ENCODE measurements around the gene PTEN.

The PTEN gene

DNA sequence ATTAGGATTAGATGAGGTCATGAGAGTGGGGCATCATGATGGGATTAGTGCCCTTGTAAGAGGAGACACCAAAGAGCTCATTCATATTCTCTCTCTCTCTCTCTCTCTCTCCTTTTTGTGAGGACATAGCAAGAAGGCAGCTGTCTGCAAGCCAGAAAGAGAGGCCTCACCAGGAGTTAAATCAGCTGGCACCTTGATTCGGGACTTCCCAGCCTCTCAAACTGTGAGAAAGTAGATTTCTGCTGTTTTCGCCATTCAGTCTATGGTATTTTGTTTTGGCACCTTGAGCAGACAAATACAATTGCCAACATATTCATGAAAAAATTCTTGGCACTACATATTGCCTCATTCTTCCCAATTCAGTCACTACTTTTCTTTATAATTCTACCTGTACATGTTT is 24.8 kb upstream of the PTEN start:
- H4K20me1 ChIP-seq (ENCODE audit: insufficient read depth) = no peaks in the 10 kb centered on the region
- no peak overlapping the region for H3K4me3 ChIP-seq (IDR thresholded peaks at IDR 0.05; ENCODE audit: insufficient read depth, low read depth, low read length)
- no peaks in the 10 kb centered on the region for H3K27me3 ChIP-seq (ENCODE audit: insufficient read depth, low read depth)
- no peak overlapping the region for H3K9ac ChIP-seq
- no peaks in the 10 kb centered on the region for H3K4me1 ChIP-seq (ENCODE audit: low read depth, poor library complexity, severe bottlenecking)
- no peak overlapping the region for H3K4me2 ChIP-seq
- H3K79me2 ChIP-seq (ENCODE audit: insufficient read depth, low read depth) = no peaks in the 10 kb centered on the region
- TF ChIP-seq, protein P1, sequence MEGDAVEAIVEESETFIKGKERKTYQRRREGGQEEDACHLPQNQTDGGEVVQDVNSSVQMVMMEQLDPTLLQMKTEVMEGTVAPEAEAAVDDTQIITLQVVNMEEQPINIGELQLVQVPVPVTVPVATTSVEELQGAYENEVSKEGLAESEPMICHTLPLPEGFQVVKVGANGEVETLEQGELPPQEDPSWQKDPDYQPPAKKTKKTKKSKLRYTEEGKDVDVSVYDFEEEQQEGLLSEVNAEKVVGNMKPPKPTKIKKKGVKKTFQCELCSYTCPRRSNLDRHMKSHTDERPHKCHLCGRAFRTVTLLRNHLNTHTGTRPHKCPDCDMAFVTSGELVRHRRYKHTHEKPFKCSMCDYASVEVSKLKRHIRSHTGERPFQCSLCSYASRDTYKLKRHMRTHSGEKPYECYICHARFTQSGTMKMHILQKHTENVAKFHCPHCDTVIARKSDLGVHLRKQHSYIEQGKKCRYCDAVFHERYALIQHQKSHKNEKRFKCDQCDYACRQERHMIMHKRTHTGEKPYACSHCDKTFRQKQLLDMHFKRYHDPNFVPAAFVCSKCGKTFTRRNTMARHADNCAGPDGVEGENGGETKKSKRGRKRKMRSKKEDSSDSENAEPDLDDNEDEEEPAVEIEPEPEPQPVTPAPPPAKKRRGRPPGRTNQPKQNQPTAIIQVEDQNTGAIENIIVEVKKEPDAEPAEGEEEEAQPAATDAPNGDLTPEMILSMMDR (conservative IDR thresholded peaks at IDR 0.05; ENCODE audit: low read depth, low read length) = no peak
- H3K27ac ChIP-seq = no peak overlapping the region
- no peak overlapping the region for H2AFZ ChIP-seq (ENCODE audit: low read depth)
- H3K36me3 ChIP-seq (ENCODE audit: insufficient read depth) = no peaks in the 10 kb centered on the region

DNA sequence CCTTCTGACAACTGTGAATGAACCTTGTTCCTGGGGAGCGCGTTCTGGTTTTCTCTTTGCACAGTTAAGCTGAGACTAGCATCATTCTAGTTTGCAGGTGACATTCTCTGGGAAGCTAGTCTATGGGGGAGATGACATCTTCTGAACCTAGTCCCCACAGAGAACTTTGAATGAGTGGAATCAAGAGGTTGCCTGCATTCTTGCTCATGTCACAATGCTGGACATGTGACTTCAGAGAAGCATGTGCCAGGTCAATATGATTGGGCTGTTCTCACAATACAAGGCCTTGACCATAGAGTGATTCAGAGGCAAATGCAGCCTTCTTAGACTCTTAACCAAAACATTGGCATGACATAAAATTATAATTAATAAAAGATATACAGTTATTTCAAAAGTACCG is 22.2 kb upstream of the PTEN start:
- H3K27ac ChIP-seq = no peak overlapping the region

DNA sequence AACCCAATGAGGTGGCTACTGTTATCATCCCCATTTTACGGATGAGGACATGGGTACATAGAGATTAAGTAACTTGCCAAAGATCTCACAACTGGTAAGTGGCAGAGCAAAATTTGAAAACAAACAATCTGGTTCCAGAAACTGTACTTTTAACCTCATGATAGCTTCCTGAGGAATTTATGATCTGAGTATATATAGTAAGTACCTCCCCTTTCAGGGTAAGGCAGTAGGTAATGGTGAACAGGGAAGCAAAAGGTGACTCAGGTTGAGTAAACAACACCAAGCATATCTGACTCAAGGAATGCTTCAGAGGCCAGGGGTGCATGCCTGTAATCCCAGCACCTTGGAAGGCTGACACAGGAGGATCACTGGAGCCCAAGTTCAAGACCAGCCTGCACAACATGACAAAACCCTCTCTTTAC is 21.2 kb upstream of the PTEN start:
- Histone ChIP-seq H3K4me2 (no peak overlapping the region), H3K4me1 (ENCODE audit: low read depth, poor library complexity, severe bottlenecking) (no peaks in the 10 kb centered on the region), H4K20me1 (ENCODE audit: insufficient read depth) (no peaks in the 10 kb centered on the region), H3K4me3 (IDR thresholded peaks at IDR 0.05; ENCODE audit: insufficient read depth, low read depth, low read length) (no peak overlapping the region), H3K9ac (no peak overlapping the region), H2AFZ (ENCODE audit: low read depth) (no peak overlapping the region), H3K79me2 (ENCODE audit: insufficient read depth, low read depth) (no peaks in the 10 kb centered on the region), H3K27ac (no peak overlapping the region), H3K36me3 (ENCODE audit: insufficient read depth) (no peaks in the 10 kb centered on the region), H3K27me3 (ENCODE audit: insufficient read depth, low read depth) (no peaks in the 10 kb centered on the region)
- TF ChIP-seq, protein P1 (conservative IDR thresholded peaks at IDR 0.05; ENCODE audit: low read depth, low read length) = no peak

More for the DNA sequence above, 22.2 kb upstream of the PTEN start:
- H3K27me3 ChIP-seq (ENCODE audit: insufficient read depth, low read depth) = no peaks in the 10 kb centered on the region
- H3K4me2 ChIP-seq = no peak overlapping the region
- no peaks in the 10 kb centered on the region for H4K20me1 ChIP-seq (ENCODE audit: insufficient read depth)
- TF ChIP-seq, protein P1 (conservative IDR thresholded peaks at IDR 0.05; ENCODE audit: low read depth, low read length) = no peak
- no peak overlapping the region for H3K9ac ChIP-seq
- no peaks in the 10 kb centered on the region for H3K79me2 ChIP-seq (ENCODE audit: insufficient read depth, low read depth)
- H3K4me3 ChIP-seq (IDR thresholded peaks at IDR 0.05; ENCODE audit: insufficient read depth, low read depth, low read length) = no peak overlapping the region
- H2AFZ ChIP-seq (ENCODE audit: low read depth) = no peak overlapping the region
- H3K4me1 ChIP-seq (ENCODE audit: low read depth, poor library complexity, severe bottlenecking) = no peaks in the 10 kb centered on the region
- no peaks in the 10 kb centered on the region for H3K36me3 ChIP-seq (ENCODE audit: insufficient read depth)

DNA sequence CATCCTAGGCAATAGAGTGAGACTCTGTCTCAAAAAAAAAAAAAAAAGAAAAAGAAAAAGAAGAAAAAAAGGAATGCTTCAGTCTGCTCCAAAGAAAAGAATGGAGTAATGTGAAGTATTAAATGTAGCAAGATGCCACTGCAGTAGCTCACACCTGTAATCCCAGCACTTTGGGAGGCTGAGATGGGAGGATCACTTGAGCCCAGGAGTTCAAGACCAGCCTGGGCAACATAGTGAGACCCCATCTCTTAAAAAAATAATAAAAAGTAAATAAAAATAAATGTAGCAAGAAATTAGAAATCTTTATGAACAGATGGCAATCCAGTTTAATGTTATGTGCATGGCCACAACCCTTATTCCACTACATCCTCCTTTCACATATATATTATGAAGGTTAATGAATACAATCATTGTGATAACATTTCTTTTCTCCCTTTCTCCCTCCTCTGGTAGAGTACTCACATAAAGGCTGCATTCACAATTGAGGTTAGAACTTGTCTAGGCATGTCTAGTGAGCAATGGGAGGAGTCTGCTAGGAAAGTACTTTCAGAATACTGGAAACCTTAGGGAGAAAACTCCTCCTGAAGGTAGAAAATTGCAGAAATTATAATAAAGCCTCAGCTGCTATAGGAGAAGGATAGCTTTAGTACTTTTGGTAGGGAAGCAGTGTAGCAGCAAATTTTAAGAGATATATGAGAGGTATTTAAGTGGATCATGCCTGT is 20.5 kb upstream of the PTEN start:
- Histone ChIP-seq H3K9ac (no peak overlapping the region), H3K4me1 (ENCODE audit: low read depth, poor library complexity, severe bottlenecking) (no peaks in the 10 kb centered on the region), H4K20me1 (ENCODE audit: insufficient read depth) (no peaks in the 10 kb centered on the region), H3K36me3 (ENCODE audit: insufficient read depth) (no peaks in the 10 kb centered on the region), H3K4me2 (no peak overlapping the region), H3K4me3 (IDR thresholded peaks at IDR 0.05; ENCODE audit: insufficient read depth, low read depth, low read length) (no peak overlapping the region), H3K27me3 (ENCODE audit: insufficient read depth, low read depth) (no peaks in the 10 kb centered on the region), H2AFZ (ENCODE audit: low read depth) (no peak overlapping the region), H3K79me2 (ENCODE audit: insufficient read depth, low read depth) (no peaks in the 10 kb centered on the region), H3K27ac (no peak overlapping the region)
- TF ChIP-seq, protein P1 (conservative IDR thresholded peaks at IDR 0.05; ENCODE audit: low read depth, low read length) = no peak

Measured in KMS-11 (cell line).